Measurements from ENCODE around the gene NMUR1. TPM values are rescaled to one million over a fixed set of nuclear protein-coding genes. Genes with fewer than 3 reads are reported as not detected.
"Not testable (repeated sequence)": the region's sequence is repeated elsewhere in the genome, so short reads cannot be mapped to it uniquely, and the experiment has no call there.

The NMUR1 gene
- total RNA-seq, 1 donor from 2014 or later: not detected

DNA sequence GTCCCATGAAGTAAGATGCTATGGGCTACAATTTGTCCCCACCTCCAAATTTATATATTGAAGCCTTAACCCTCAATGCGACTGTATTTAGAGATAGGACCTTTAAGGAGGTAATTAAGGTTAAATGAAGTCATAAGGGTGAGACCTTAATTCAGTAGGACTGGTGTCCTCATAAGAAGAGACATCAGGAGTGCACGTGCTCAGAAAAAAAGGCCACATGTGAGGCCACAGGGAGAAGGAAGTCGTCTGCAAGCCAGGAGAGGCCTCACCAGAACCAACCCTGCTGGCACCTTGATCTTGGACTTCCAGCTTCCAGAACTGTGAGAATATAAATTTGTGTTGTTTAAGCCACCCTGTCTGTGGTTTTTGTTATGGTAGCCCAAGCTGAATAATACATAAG lies 36.9 kb upstream of the NMUR1 start:
- Mint-ChIP-seq H3K27me3 (ENCODE audit: insufficient read depth) (peaks cover 6% of the 10 kb centered on the region), H3K36me3 (ENCODE audit: low read depth) (no peaks in the 10 kb centered on the region), H3K27ac (no peak overlapping the region), H3K9me3 (no peaks in the 10 kb centered on the region), H3K4me1 (ENCODE audit: low read depth) (peaks cover 8% of the 10 kb centered on the region), H3K4me3 (no peak overlapping the region)
- intact Hi-C loops (cut with micrococcal nuclease): no loop called here
- no peak for DNase-seq (ENCODE audit: low spot score)

DNA sequence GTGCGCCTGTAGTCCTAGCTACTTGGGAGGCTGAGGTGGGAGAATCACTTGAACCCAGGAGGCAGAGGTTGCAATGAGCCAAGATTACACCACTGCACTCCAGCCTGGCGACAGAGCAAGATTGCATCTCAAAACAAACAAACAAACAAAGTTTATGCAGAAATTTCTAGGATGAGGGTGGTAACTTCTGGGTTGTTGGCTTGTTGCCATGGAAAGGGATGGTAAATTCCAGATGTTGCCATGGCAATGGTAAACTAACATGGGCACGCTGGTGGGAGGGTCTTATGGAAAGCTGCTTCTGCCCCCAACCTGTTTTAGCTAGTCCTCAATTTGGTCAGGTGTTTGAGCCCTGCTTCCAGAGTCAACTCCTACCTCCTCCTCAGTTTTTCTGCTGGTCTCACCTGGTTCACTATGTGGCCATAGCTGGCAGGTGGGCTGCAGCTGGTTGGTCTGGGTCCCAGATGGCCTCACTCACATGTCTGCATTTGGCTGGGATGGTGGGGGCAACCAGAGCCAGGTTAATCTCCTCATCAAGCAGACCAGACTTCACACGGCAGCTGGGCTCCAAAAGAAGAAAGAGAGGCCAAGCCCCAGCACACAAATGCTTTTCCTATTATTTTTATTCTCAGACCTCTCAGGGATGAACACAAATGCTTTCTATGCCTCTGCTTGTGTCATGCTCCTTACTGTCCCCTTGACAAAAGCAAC lies 35.8 kb upstream of the NMUR1 start:
- peaks cover 8% of the 10 kb centered on the region for H3K4me1 Mint-ChIP-seq (ENCODE audit: low read depth)
- intact Hi-C loops (cut with micrococcal nuclease): no loop called here
- no peaks in the 10 kb centered on the region for H3K36me3 Mint-ChIP-seq (ENCODE audit: low read depth)
- no peak for DNase-seq (ENCODE audit: low spot score)
- H3K4me3 Mint-ChIP-seq: no peak overlapping the region
- H3K27me3 Mint-ChIP-seq (ENCODE audit: insufficient read depth): peaks cover 2% of the 10 kb centered on the region
- H3K27ac Mint-ChIP-seq: no peak overlapping the region
- no peaks in the 10 kb centered on the region for H3K9me3 Mint-ChIP-seq

DNA sequence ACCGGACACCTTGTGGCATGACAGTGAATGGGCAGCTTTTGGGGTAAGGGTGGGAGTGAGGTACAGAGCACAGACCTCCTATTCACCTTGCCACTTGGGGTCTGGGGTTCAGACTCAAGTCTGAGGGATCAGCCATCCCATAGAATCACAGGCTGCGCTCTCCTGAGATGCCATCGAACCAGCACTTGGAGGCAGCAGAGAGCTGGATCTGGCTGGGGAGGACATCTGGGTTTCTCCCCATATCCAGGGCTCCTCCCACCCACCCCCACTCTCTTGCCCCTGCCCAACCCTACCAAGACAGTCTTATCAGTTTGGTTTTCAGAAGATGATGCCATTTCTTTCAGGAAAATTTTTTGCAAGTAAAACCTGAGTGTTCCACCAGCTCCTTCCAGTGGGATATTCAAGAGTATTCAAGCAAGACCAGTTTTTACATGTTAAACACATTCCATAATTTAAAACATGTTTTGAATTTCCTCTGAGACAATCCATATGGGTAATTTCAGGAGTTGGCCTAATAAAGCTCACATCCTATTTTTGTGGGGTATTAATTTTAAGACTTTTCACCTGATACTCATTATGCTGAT lies 33.2 kb upstream of the NMUR1 start:
- no peak overlapping the region for H3K4me3 Mint-ChIP-seq
- no peak overlapping the region for H3K27ac Mint-ChIP-seq
- intact Hi-C loops (cut with micrococcal nuclease): loop anchor here (1.0 kb wide), 1 partner anchor 38 kb away; no protein-coding TSS in a partner anchor
- DNase-seq (ENCODE audit: low spot score): peak; percentile 11
- peaks cover 2% of the 10 kb centered on the region for H3K4me1 Mint-ChIP-seq (ENCODE audit: low read depth)
- H3K36me3 Mint-ChIP-seq (ENCODE audit: low read depth): no peaks in the 10 kb centered on the region
- H3K9me3 Mint-ChIP-seq: no peaks in the 10 kb centered on the region
- H3K27me3 Mint-ChIP-seq (ENCODE audit: insufficient read depth): no peaks in the 10 kb centered on the region

- peaks cover 32% of the 10 kb centered on the region for H3K4me1 Mint-ChIP-seq (ENCODE audit: low read depth)
- H3K9me3 Mint-ChIP-seq: peaks cover 10% of the 10 kb centered on the region
- no peaks in the 10 kb centered on the region for H3K27me3 Mint-ChIP-seq (ENCODE audit: insufficient read depth)
- no peak overlapping the region for H3K27ac Mint-ChIP-seq
- H3K4me3 Mint-ChIP-seq: no peak overlapping the region
- DNase-seq (ENCODE audit: low spot score): peak; percentile 64
- intact Hi-C loops (cut with micrococcal nuclease): loop anchor here (1.0 to 5.0 kb wide), 6 partner anchors 12 to 160 kb away; partner anchors contain the start of genes NCL and NMUR1
- peaks cover 15% of the 10 kb centered on the region for H3K36me3 Mint-ChIP-seq (ENCODE audit: low read depth)
Observed at GRCh38 chr2:231557571-231558217, 27.4 kb upstream of the NMUR1 start.

DNA sequence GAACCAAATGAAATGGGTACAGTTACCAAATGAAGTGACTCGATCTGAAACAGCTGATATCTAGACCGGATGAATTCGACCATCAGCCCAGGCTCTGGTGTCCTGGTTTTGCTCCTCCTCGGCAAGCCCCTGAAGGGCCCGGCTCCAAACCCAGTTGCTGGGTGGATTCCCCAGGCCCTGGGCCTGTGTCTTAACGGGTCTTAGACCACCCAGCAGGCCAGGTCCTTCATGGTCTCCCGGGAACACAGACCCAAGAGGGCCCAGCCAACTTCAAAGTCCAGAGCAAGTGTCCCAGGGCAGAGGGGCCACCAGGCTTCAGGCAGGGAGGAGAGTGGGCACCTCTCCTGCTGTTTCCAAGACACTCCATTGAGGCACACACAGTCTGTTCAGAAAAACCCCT lies 26.7 kb upstream of the NMUR1 start:
- no peak for DNase-seq (ENCODE audit: low spot score)
- H3K4me1 Mint-ChIP-seq (ENCODE audit: low read depth): peaks cover 32% of the 10 kb centered on the region
- intact Hi-C loops (cut with micrococcal nuclease): loop anchor here (5.0 kb wide), 1 partner anchor 160 kb away; no protein-coding TSS in a partner anchor
- peaks cover 15% of the 10 kb centered on the region for H3K36me3 Mint-ChIP-seq (ENCODE audit: low read depth)
- H3K4me3 Mint-ChIP-seq: no peak overlapping the region
- no peaks in the 10 kb centered on the region for H3K27me3 Mint-ChIP-seq (ENCODE audit: insufficient read depth)
- H3K9me3 Mint-ChIP-seq: peaks cover 14% of the 10 kb centered on the region
- no peak overlapping the region for H3K27ac Mint-ChIP-seq

DNA sequence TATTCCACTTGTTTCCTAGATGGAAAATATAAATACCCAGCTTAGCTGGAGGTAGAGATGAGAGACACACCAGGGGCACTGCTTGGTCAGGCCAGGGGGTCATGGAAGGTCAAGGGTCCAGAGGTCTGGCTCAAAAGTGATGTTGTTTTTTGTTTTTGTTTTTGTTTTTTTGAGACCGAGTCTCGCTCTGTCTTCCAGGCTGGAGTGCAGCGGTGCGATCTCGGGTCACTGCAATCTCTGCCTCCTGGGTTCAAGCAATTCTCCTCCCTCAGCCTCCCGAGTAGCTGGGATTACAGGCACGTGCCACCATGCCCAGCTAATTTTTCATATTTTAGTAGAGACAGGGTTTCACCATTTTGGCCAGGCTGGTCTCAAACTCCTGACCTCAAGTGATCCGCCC lies 26.3 kb upstream of the NMUR1 start:
- Mint-ChIP-seq H3K9me3 (peaks cover 14% of the 10 kb centered on the region), H3K4me1 (ENCODE audit: low read depth) (peaks cover 32% of the 10 kb centered on the region), H3K36me3 (ENCODE audit: low read depth) (peaks cover 15% of the 10 kb centered on the region)
- DNase-seq (ENCODE audit: low spot score); H3K4me3 Mint-ChIP-seq; H3K27ac Mint-ChIP-seq; H3K27me3 Mint-ChIP-seq (ENCODE audit: insufficient read depth): not testable (repeated sequence)
- intact Hi-C loops (cut with micrococcal nuclease): loop anchor here (5.0 kb wide), 1 partner anchor 161 kb away; no protein-coding TSS in a partner anchor

DNA sequence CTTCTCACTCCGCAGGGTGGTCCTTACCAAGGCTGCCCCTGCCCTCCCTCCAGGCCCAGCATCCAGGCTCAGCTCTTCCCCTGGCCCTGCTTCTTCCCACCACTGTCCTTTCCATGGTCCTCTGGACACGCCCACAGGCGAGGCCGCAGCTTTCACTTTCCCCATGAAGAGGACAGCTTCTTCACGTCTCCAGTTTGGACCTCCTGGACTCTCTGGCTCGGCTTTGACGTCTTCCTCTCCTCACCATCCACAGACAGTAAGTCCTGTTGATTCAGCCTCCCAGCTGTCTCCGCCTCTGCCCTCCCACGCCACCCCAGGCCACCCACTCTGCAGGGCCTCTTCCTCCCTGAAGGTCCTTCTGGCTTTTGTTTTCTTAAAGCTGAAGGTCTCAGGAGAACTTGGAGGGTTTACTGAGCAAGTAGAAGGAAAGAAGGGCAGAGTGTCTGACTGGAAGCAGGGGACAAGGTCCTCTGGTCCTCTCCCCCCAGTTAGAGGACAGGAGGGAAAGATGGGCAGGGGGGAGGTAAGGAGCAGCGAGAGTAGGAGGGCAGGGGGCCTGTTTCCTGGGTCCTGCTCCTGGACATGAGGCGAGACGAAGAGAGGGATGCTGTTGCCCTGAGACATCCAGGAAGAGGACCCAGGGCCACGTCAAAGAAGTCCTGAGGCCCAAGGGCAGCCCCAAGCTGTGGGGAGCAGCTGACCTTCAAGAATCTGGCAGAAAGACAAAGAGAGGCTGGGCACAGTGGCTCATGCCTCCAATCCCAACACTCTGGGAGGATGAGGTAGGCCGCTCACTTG lies 24.7 kb upstream of the NMUR1 start:
- H3K4me1 Mint-ChIP-seq (ENCODE audit: low read depth): peaks cover 34% of the 10 kb centered on the region
- H3K27me3 Mint-ChIP-seq (ENCODE audit: insufficient read depth): peaks cover 2% of the 10 kb centered on the region
- peaks cover 14% of the 10 kb centered on the region for H3K9me3 Mint-ChIP-seq
- H3K4me3 Mint-ChIP-seq: peak overlapping the region; percentile 68
- intact Hi-C loops (cut with micrococcal nuclease): loop anchor here (5.0 kb wide), 1 partner anchor 162 kb away; no protein-coding TSS in a partner anchor
- peaks cover 15% of the 10 kb centered on the region for H3K36me3 Mint-ChIP-seq (ENCODE audit: low read depth)
- H3K27ac Mint-ChIP-seq: peak overlapping the region; percentile 78
- DNase-seq (ENCODE audit: low spot score): no peak

- intact Hi-C loops (cut with micrococcal nuclease): no loop called here
- peak overlapping the region; percentile 68 for H3K4me3 Mint-ChIP-seq
- peaks cover 2% of the 10 kb centered on the region for H3K27me3 Mint-ChIP-seq (ENCODE audit: insufficient read depth)
- H3K9me3 Mint-ChIP-seq: peaks cover 14% of the 10 kb centered on the region
- peak overlapping the region; percentile 78 for H3K27ac Mint-ChIP-seq
- peaks cover 15% of the 10 kb centered on the region for H3K36me3 Mint-ChIP-seq (ENCODE audit: low read depth)
- DNase-seq (ENCODE audit: low spot score): no peak
- peaks cover 40% of the 10 kb centered on the region for H3K4me1 Mint-ChIP-seq (ENCODE audit: low read depth)
Observed at GRCh38 chr2:231554327-231554726, 24.1 kb upstream of the NMUR1 start.

DNA sequence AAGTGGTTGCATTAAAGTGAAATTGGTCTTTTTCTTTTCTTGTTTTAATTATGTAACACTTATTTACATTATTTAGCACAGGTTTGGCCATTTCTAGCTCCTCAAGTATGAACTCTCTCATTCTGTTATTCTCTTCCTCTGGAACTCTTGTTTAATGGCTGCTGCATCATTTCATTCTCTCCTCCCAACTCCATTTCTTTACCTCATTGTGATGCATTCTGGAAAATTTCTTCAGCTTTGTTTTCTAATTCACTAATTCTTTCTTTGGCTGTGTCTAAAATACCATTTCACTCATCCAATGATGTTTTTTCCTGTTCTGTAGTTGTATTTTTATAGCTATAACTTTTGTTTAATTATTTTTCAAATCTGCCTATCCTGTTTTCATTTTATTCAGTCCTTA lies 22.5 kb upstream of the NMUR1 start:
- Mint-ChIP-seq H3K36me3 (ENCODE audit: low read depth) (peaks cover 18% of the 10 kb centered on the region), H3K27me3 (ENCODE audit: insufficient read depth) (peaks cover 2% of the 10 kb centered on the region), H3K9me3 (peaks cover 14% of the 10 kb centered on the region), H3K27ac (no peak overlapping the region), H3K4me3 (no peak overlapping the region), H3K4me1 (ENCODE audit: low read depth) (peaks cover 51% of the 10 kb centered on the region)
- intact Hi-C loops (cut with micrococcal nuclease): no loop called here
- no peak for DNase-seq (ENCODE audit: low spot score)

DNA sequence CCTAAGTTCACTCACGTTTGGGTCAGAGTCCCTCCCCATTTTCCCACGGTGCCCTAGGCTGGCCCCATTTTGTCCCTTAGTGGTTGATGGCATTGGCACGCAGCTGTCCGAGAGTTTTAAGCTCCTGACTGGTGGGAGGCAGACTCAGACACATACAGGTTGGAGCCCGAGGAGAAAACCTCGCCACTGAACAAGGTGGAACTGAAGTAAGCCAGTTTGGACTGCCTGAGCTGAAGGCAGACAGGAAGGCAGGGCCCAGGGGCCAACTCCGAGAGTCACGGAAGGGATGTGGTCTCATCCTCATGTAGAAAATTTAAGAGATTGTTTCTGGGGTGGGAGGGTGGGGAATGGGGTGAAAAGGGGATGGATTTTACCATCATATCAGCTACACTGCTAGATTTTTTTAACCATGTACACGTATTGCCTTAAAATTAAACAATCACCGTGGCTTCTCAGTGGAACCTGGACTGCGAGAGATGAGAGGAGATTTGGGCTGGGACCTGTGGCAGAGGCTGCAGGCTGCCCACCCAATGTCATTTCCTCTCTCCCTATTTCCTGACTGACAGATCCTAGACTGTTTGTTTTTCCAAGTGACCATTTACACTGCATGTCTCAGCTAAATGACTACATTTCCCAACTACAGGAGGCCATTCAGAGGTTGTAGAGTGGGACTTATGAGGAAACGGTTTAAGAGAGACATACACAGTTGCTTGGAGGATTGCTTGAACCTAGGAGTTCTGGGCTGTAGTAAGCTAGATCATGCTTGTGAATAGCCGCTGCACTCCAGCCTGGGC lies 19.4 kb upstream of the NMUR1 start:
- peaks cover 54% of the 10 kb centered on the region for H3K4me1 Mint-ChIP-seq (ENCODE audit: low read depth)
- no peak for DNase-seq (ENCODE audit: low spot score)
- H3K27ac Mint-ChIP-seq: peak overlapping the region; percentile 20
- peaks cover 17% of the 10 kb centered on the region for H3K36me3 Mint-ChIP-seq (ENCODE audit: low read depth)
- intact Hi-C loops (cut with micrococcal nuclease): loop anchor here (5.0 to 10.0 kb wide), 2 partner anchors 478 to 565 kb away; no protein-coding TSS in a partner anchor
- H3K9me3 Mint-ChIP-seq: peaks cover 17% of the 10 kb centered on the region
- no peak overlapping the region for H3K4me3 Mint-ChIP-seq
- H3K27me3 Mint-ChIP-seq (ENCODE audit: insufficient read depth): peaks cover 2% of the 10 kb centered on the region

DNA sequence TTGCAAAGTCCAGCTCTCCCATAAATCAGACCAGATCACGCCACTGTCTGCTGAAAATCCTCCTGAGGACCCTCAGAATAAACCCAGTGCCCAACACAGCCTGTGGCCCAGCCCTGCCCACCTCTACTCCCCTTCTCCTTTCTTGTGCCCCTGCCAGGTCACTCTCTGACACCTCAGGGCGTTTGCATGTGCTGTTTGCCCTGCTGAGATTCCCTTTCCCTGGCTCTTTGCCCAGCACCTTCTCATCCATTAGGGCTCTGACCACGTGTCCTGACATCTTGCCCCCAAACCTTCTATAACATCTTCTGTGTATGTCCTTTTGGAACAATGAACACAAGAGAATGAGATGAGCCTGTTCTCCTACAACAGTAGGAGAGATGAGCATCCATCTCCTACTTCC lies 18.5 kb upstream of the NMUR1 start:
- H3K36me3 Mint-ChIP-seq (ENCODE audit: low read depth): peaks cover 17% of the 10 kb centered on the region
- DNase-seq (ENCODE audit: low spot score): no peak
- H3K27me3 Mint-ChIP-seq (ENCODE audit: insufficient read depth): peaks cover 2% of the 10 kb centered on the region
- peaks cover 45% of the 10 kb centered on the region for H3K4me1 Mint-ChIP-seq (ENCODE audit: low read depth)
- H3K9me3 Mint-ChIP-seq: peaks cover 17% of the 10 kb centered on the region
- intact Hi-C loops (cut with micrococcal nuclease): loop anchor here (5.0 to 10.0 kb wide), 2 partner anchors 479 to 564 kb away; no protein-coding TSS in a partner anchor
- no peak overlapping the region for H3K27ac Mint-ChIP-seq
- no peak overlapping the region for H3K4me3 Mint-ChIP-seq
